Right renal pelvis (tissue), 4 donors: ENCODE results near the gene ANKFN1. TPM values are rescaled to one million over a fixed set of nuclear protein-coding genes. Genes with fewer than 3 reads are reported as not detected.
"Not testable (repeated sequence)": the region's sequence is repeated elsewhere in the genome, so short reads cannot be mapped to it uniquely, and the experiment has no call there.

Experiments
- DNase-seq, 4 donors: peaks; one replicate each; pipeline ENCODE4 v3.0.0-alpha.2; 2013; ENCODE audit warnings: low read depth in 4 of 4, low spot score in 3 of 4, missing footprints in 1 of 4
- polyA plus RNA-seq, 4 donors: library from polyadenylated mRNA; unstranded; fragments of 120-200 nt; gene quantifications; one replicate each; pipeline ENCODE4 v1.2.1, GENCODE V29; 2013; ENCODE audit not compliant: insufficient read length in 4 of 4

The ANKFN1 gene
- polyA plus RNA-seq, 4 donors = 0.51 to 1.3 (median 0.69) TPM

- DNase-seq = no peak
Observed at GRCh38 chr17:56284482-56284881, 131.2 kb downstream of the ANKFN1 start.

GRCh38 chr17:56288786-56289185 lies 135.5 kb downstream of the ANKFN1 start:
- DNase-seq = not testable (repeated sequence)

- DNase-seq = no peak
Observed at GRCh38 chr17:56289321-56289720, 136.0 kb downstream of the ANKFN1 start.

GRCh38 chr17:56290101-56290801 lies 137.0 kb downstream of the ANKFN1 start:
- no peak for DNase-seq

GRCh38 chr17:56290802-56291118 lies 137.5 kb downstream of the ANKFN1 start:
- no peak for DNase-seq

- DNase-seq = no peak
Observed at GRCh38 chr17:56291226-56291805, 138.0 kb downstream of the ANKFN1 start.

- no peak for DNase-seq
Observed at GRCh38 chr17:56292010-56292409, 138.7 kb downstream of the ANKFN1 start.

- DNase-seq = no peak
Observed at GRCh38 chr17:56292578-56292977, 139.3 kb downstream of the ANKFN1 start.

GRCh38 chr17:56297184-56297583 lies 143.9 kb downstream of the ANKFN1 start:
- DNase-seq = no peak

GRCh38 chr17:56298846-56299245 lies 145.6 kb downstream of the ANKFN1 start:
- no peak for DNase-seq

- DNase-seq = no peak
Observed at GRCh38 chr17:56300144-56300543, 146.9 kb downstream of the ANKFN1 start.

GRCh38 chr17:56305007-56305406 lies 151.7 kb downstream of the ANKFN1 start:
- no peak for DNase-seq

- no peak for DNase-seq
Observed at GRCh38 chr17:56309897-56310296, 156.6 kb downstream of the ANKFN1 start.

- DNase-seq = no peak
Observed at GRCh38 chr17:56310782-56311181, 157.5 kb downstream of the ANKFN1 start.

GRCh38 chr17:56313201-56313600 lies 159.9 kb downstream of the ANKFN1 start:
- DNase-seq = no peak

- DNase-seq = no peak
Observed at GRCh38 chr17:56314026-56314425, 160.8 kb downstream of the ANKFN1 start.

GRCh38 chr17:56314984-56315602 lies 161.8 kb downstream of the ANKFN1 start:
- no peak for DNase-seq

GRCh38 chr17:56316604-56317003 lies 163.3 kb downstream of the ANKFN1 start:
- no peak for DNase-seq

- DNase-seq = no peak
Observed at GRCh38 chr17:56317351-56318208, 164.3 kb downstream of the ANKFN1 start.

- DNase-seq = peak in 1 of 4 donors; percentile 36
Observed at GRCh38 chr17:56319531-56319930, 166.3 kb downstream of the ANKFN1 start.

GRCh38 chr17:56320443-56320842 lies 167.2 kb downstream of the ANKFN1 start:
- no peak for DNase-seq
